ENCODE results near the gene PRKCE. TPM values are rescaled to one million over a fixed set of nuclear protein-coding genes. Genes with fewer than 3 reads are reported as not detected.

PRKCE gene
- total and polyA plus RNA-seq, 2 donors (not counting 1 experiment from before 2014, with no cell fraction given), result 23.6 to 271 TPM

DNA sequence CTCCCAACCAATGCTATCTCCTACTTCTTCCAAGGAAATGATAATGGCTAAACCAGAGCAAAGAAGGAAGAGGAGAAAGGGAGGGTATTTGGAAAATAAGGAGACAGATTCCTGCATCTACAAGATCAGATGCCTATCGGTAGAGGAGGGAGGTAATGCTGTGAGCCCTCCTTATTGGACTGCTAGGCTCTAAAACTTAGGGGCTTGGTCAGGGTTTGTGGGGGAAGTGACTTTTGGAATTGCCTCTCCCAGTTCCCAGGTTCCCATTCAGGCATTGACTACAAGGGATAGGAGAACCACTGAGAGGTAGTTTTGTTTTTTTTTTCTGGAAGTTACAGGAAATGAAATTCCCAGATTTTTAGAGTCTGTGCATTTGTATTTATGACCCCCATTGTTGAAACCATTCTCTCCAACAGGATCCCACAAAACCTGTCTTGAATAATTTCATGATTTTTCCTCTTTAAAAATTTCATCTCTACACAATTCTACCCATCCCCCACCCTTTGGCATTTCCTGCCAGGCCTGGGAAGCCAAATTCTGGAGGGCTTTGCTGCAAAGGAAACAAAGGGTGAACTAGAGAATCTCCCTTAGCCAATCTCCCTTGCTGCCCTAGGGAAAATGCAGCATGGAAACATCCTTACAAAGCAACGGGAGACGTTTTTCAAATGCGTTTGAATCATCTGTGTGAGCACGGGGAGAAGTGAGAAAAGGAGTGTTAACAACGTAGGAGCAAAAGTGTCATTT, 363.6 kb downstream of the PRKCE start:
- WGBS (ENCODE audit: insufficient coverage), result 100% methylated on average over 1 of the region's 6 CpGs
- Histone ChIP-seq H2AFZ (ENCODE audit: insufficient read depth, low read depth, low read length, poor library complexity, severe bottlenecking) (no peak overlapping the region), H3K27me3 (replicated peaks in 1 of 4; ENCODE audit: control extremely low read depth in 1 of 4, control insufficient read depth in 3 of 4, insufficient read depth in 4 of 4, low read length in 3 of 4) (no peaks in the 10 kb centered on the region), H4K20me1 (ENCODE audit: control insufficient read depth, insufficient read depth, low read length, poor library complexity, severe bottlenecking) (no peaks in the 10 kb centered on the region), H3K4me2 (replicated peaks; ENCODE audit: low read depth, low read length, poor library complexity, severe bottlenecking) (no peak overlapping the region), H3K9me3 (ENCODE audit: control extremely low read depth in 1 of 3, control insufficient read depth in 2 of 3, insufficient read depth in 1 of 3, low read length in 2 of 3) (no peaks in the 10 kb centered on the region), H3K4me3 (ENCODE audit: control extremely low read depth in 1 of 5, extremely low read depth in 1 of 5, insufficient read depth in 1 of 5, low read depth in 2 of 5, low read length in 4 of 5) (no peak overlapping the region), H3K4me1 (ENCODE audit: control insufficient read depth in 2 of 2, insufficient read depth in 2 of 2, low read length in 2 of 2) (no peaks in the 10 kb centered on the region), H3K9ac (ENCODE audit: low read length) (no peak overlapping the region), H3K27ac (ENCODE audit: low read length in 2 of 2) (no peak overlapping the region), H3K36me3 (replicated peaks in 1 of 2; ENCODE audit: control extremely low read depth in 1 of 2, control insufficient read depth in 1 of 2, extremely low read depth in 1 of 2, insufficient read depth in 2 of 2, low read length in 1 of 2) (peaks cover 0 to 59% of the 10 kb centered on the region in 2 experiments), H3K79me2 (ENCODE audit: control insufficient read depth, insufficient read depth, low read length) (no peaks in the 10 kb centered on the region)
- ChIA-PET CTCF (no interaction called here), POLR2A (no interaction called here)
- Mint-ChIP-seq H3K27ac (no peak overlapping the region), H3K4me1 (no peaks in the 10 kb centered on the region), H3K4me3 (no peak overlapping the region), H3K27me3 (no peaks in the 10 kb centered on the region), H3K9me3 (ENCODE audit: insufficient read depth) (no peaks in the 10 kb centered on the region)
- intact Hi-C loops (cut with micrococcal nuclease), result loop anchor here (5.0 kb wide), 1 partner anchor 872 kb away; no protein-coding TSS in a partner anchor
- DNase-seq, result no peak
- ATAC-seq (ENCODE audit: low read depth), result no peak
- TF ChIP-seq, protein P1, sequence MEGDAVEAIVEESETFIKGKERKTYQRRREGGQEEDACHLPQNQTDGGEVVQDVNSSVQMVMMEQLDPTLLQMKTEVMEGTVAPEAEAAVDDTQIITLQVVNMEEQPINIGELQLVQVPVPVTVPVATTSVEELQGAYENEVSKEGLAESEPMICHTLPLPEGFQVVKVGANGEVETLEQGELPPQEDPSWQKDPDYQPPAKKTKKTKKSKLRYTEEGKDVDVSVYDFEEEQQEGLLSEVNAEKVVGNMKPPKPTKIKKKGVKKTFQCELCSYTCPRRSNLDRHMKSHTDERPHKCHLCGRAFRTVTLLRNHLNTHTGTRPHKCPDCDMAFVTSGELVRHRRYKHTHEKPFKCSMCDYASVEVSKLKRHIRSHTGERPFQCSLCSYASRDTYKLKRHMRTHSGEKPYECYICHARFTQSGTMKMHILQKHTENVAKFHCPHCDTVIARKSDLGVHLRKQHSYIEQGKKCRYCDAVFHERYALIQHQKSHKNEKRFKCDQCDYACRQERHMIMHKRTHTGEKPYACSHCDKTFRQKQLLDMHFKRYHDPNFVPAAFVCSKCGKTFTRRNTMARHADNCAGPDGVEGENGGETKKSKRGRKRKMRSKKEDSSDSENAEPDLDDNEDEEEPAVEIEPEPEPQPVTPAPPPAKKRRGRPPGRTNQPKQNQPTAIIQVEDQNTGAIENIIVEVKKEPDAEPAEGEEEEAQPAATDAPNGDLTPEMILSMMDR (IDR thresholded peaks at IDR 0.05), result no peak
- no peak for TF ChIP-seq EZH2 (IDR thresholded peaks at IDR 0.05; ENCODE audit: borderline replicate concordance, insufficient read depth, low read depth, low read length, poor library complexity, severe bottlenecking)

DNA sequence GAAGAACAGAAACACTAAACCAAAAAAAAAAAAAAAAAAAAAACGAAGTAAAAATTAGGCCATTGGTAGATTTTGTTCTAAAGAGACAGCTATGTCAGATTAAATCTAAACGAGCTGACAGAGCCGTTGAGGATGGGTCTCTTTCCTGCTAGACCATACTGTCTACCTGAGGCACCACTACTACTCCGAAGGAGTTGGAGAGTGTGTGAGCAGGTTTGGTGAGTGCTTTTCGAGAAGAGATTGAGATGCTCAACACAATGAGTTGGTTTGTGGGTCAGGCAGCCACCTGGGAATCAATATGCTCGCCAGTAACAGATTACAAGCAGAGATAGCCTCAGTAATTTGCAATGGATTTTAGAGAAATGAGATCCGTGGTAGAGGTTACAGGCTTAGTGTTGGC, 364.2 kb downstream of the PRKCE start:
- Histone ChIP-seq H3K4me3 (ENCODE audit: control extremely low read depth in 1 of 5, extremely low read depth in 1 of 5, insufficient read depth in 1 of 5, low read depth in 2 of 5, low read length in 4 of 5) (no peak overlapping the region), H3K36me3 (replicated peaks in 1 of 2; ENCODE audit: control extremely low read depth in 1 of 2, control insufficient read depth in 1 of 2, extremely low read depth in 1 of 2, insufficient read depth in 2 of 2, low read length in 1 of 2) (peaks cover 0 to 58% of the 10 kb centered on the region in 2 experiments), H3K4me1 (ENCODE audit: control insufficient read depth in 2 of 2, insufficient read depth in 2 of 2, low read length in 2 of 2) (no peaks in the 10 kb centered on the region), H3K4me2 (replicated peaks; ENCODE audit: low read depth, low read length, poor library complexity, severe bottlenecking) (no peak overlapping the region), H3K9me3 (ENCODE audit: control extremely low read depth in 1 of 3, control insufficient read depth in 2 of 3, insufficient read depth in 1 of 3, low read length in 2 of 3) (no peaks in the 10 kb centered on the region), H3K79me2 (ENCODE audit: control insufficient read depth, insufficient read depth, low read length) (no peaks in the 10 kb centered on the region), H3K27ac (ENCODE audit: low read length in 2 of 2) (no peak overlapping the region), H3K9ac (ENCODE audit: low read length) (no peak overlapping the region), H4K20me1 (ENCODE audit: control insufficient read depth, insufficient read depth, low read length, poor library complexity, severe bottlenecking) (no peaks in the 10 kb centered on the region), H2AFZ (ENCODE audit: insufficient read depth, low read depth, low read length, poor library complexity, severe bottlenecking) (no peak overlapping the region), H3K27me3 (replicated peaks in 1 of 4; ENCODE audit: control extremely low read depth in 1 of 4, control insufficient read depth in 3 of 4, insufficient read depth in 4 of 4, low read length in 3 of 4) (no peaks in the 10 kb centered on the region)
- Mint-ChIP-seq H3K4me3 (no peak overlapping the region), H3K27ac (no peak overlapping the region), H3K9me3 (ENCODE audit: insufficient read depth) (no peaks in the 10 kb centered on the region), H3K27me3 (no peaks in the 10 kb centered on the region), H3K4me1 (no peaks in the 10 kb centered on the region)
- ChIA-PET POLR2A (no interaction called here), CTCF (interaction anchor here (1.2 kb wide), 1 partner anchor 348 kb away, joined by 3 read pairs; no protein-coding TSS in a partner anchor)
- no peak for ATAC-seq (ENCODE audit: low read depth)
- intact Hi-C loops (cut with micrococcal nuclease), result no loop called here
- 100% methylated on average over 4 of the region's 7 CpGs for WGBS (ENCODE audit: insufficient coverage)
- TF ChIP-seq, protein P1 (IDR thresholded peaks at IDR 0.05), result no peak
- TF ChIP-seq EZH2 (IDR thresholded peaks at IDR 0.05; ENCODE audit: borderline replicate concordance, insufficient read depth, low read depth, low read length, poor library complexity, severe bottlenecking), result no peak
- no peak for DNase-seq
